SK-N-SH (cell line): ENCODE measurements around the gene NFKB1.
"Not testable (repeated sequence)": the region's sequence is repeated elsewhere in the genome, so short reads cannot be mapped to it uniquely, and the experiment has no call there.

ENCODE experiments used
- FOXJ3 ChIP-seq: sonication (generic); formaldehyde crosslinking; IDR thresholded peaks from 2 replicates; pipeline ENCODE4 v1.5.1; 2020; ENCODE audit warnings: mild to moderate bottlenecking, missing genetic modification reagents
- MXI1 ChIP-seq: IDR thresholded peaks from 2 replicates; pipeline ENCODE4 v1.6.1; 2012; ENCODE audit warnings: mild to moderate bottlenecking, low read depth, low read length, improper control_type of control experiment
- NFIC ChIP-seq: IDR thresholded peaks from 2 replicates; pipeline ENCODE4 v1.4.0; 2012; ENCODE audit warnings: borderline replicate concordance
- NRF1 ChIP-seq: IDR thresholded peaks from 2 replicates; pipeline ENCODE4 v1.6.1; 2012; ENCODE audit warnings: low read depth, mild to moderate bottlenecking, low read length
- POLR2AphosphoS5 ChIP-seq: IDR thresholded peaks from 2 replicates; pipeline ENCODE4 v1.6.1; 2012; ENCODE audit warnings: low read depth, low read length
- RAD21 ChIP-seq: IDR thresholded peaks from 2 replicates; pipeline ENCODE4 v1.6.1; 2012; ENCODE audit warnings: mild to moderate bottlenecking, low read length
- REST ChIP-seq: IDR thresholded peaks from 2 replicates; pipeline ENCODE4 v1.6.1; 2012; ENCODE audit warnings: mild to moderate bottlenecking, low read depth, low read length, moderate library complexity
- SIN3A ChIP-seq: IDR thresholded peaks from 2 replicates; pipeline ENCODE4 v1.6.1; 2012; ENCODE audit warnings: low read depth, mild to moderate bottlenecking, low read length, moderate library complexity, borderline replicate concordance
- TAF1 ChIP-seq: IDR thresholded peaks from 2 replicates; pipeline ENCODE4 v1.6.1; 2012; ENCODE audit warnings: low read depth, mild to moderate bottlenecking, low read length, moderate library complexity, borderline replicate concordance
- YY1 ChIP-seq: IDR thresholded peaks from 2 replicates; pipeline ENCODE4 v1.4.0; 2012; ENCODE audit warnings: low read depth, mild to moderate bottlenecking
- ZBTB33 ChIP-seq: IDR thresholded peaks from 2 replicates; pipeline ENCODE4 v1.4.0; 2012; ENCODE audit warnings: low read depth, borderline replicate concordance
- TF ChIP-seq, protein P1 (sequence below): IDR thresholded peaks from 2 replicates; pipeline ENCODE4 v1.4.0; 2012; ENCODE audit warnings: low read depth
- TF ChIP-seq, protein P2 (sequence below): fragments of 200-600 bp; sonication (generic); IDR thresholded peaks from 2 replicates; pipeline ENCODE4 v1.6.1; 2017; ENCODE audit warnings: antibody characterized with exemption, mild to moderate bottlenecking, moderate library complexity
- TF ChIP-seq, protein P3 (sequence below): fragments of 150-350 bp; IDR thresholded peaks from 2 replicates; pipeline ENCODE4 v1.6.1; 2017; ENCODE audit warnings: antibody characterized with exemption, low read length, low read depth, borderline replicate concordance

- TF ChIP-seq, protein P1, sequence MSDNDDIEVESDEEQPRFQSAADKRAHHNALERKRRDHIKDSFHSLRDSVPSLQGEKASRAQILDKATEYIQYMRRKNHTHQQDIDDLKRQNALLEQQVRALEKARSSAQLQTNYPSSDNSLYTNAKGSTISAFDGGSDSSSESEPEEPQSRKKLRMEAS = not testable (repeated sequence)
- not testable (repeated sequence) for TF ChIP-seq YY1; NFIC; ZBTB33; MXI1; RAD21; POLR2AphosphoS5; REST; FOXJ3 (CRISPR knock-in tag); NRF1; SIN3A; TAF1
- TF ChIP-seq, protein P2, sequence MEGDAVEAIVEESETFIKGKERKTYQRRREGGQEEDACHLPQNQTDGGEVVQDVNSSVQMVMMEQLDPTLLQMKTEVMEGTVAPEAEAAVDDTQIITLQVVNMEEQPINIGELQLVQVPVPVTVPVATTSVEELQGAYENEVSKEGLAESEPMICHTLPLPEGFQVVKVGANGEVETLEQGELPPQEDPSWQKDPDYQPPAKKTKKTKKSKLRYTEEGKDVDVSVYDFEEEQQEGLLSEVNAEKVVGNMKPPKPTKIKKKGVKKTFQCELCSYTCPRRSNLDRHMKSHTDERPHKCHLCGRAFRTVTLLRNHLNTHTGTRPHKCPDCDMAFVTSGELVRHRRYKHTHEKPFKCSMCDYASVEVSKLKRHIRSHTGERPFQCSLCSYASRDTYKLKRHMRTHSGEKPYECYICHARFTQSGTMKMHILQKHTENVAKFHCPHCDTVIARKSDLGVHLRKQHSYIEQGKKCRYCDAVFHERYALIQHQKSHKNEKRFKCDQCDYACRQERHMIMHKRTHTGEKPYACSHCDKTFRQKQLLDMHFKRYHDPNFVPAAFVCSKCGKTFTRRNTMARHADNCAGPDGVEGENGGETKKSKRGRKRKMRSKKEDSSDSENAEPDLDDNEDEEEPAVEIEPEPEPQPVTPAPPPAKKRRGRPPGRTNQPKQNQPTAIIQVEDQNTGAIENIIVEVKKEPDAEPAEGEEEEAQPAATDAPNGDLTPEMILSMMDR = not testable (repeated sequence)
- TF ChIP-seq, protein P3, sequence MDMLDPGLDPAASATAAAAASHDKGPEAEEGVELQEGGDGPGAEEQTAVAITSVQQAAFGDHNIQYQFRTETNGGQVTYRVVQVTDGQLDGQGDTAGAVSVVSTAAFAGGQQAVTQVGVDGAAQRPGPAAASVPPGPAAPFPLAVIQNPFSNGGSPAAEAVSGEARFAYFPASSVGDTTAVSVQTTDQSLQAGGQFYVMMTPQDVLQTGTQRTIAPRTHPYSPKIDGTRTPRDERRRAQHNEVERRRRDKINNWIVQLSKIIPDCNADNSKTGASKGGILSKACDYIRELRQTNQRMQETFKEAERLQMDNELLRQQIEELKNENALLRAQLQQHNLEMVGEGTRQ = not testable (repeated sequence)
Observed at GRCh38 chr4:102570211-102570610, 69.1 kb downstream of the NFKB1 start.
